Measurements from ENCODE around the gene TCOF1.
"Not testable (repeated sequence)": the region's sequence is repeated elsewhere in the genome, so short reads cannot be mapped to it uniquely, and the experiment has no call there.

TCOF1 gene

GRCh38 chr5:150407096-150407720 is 49.7 kb downstream of the TCOF1 start:
- no peaks in the 10 kb centered on the region for H3K9me3 ChIP-seq
- no peaks in the 10 kb centered on the region for H3K27me3 ChIP-seq
- no peak for TF ChIP-seq Cebpa-rat (IDR thresholded peaks at IDR 0.05)
- peaks cover 57% of the 10 kb centered on the region for H3K4me1 ChIP-seq
- peaks cover 82% of the 10 kb centered on the region for H3K36me3 ChIP-seq
- peak overlapping the region; percentile 99 for H3K27ac ChIP-seq
- H4K20me1 ChIP-seq = peaks cover 90% of the 10 kb centered on the region
- peak overlapping the region; percentile 11; the same call in 1 of the 2 replicates for H3K4me3 ChIP-seq
- H3K4me2 ChIP-seq = peak overlapping the region; percentile 90
- H3K9ac ChIP-seq = peak overlapping the region; percentile 96

GRCh38 chr5:150408231-150408943 is 50.9 kb downstream of the TCOF1 start:
- Histone ChIP-seq H3K4me1 (peaks cover 53% of the 10 kb centered on the region), H3K27ac (peak overlapping the region; percentile 99), H4K20me1 (peaks cover 81% of the 10 kb centered on the region), H3K36me3 (peaks cover 71% of the 10 kb centered on the region), H3K9ac (peak overlapping the region; percentile 96), H3K4me2 (peak overlapping the region; percentile 90), H3K9me3 (no peaks in the 10 kb centered on the region), H3K4me3 (peak overlapping the region; percentile 88), H3K27me3 (no peaks in the 10 kb centered on the region)
- no peak for TF ChIP-seq Cebpa-rat (IDR thresholded peaks at IDR 0.05)

GRCh38 chr5:150409638-150410523 is 52.4 kb downstream of the TCOF1 start:
- Histone ChIP-seq H3K4me1 (peaks cover 66% of the 10 kb centered on the region), H3K9me3 (no peaks in the 10 kb centered on the region), H3K4me2 (peak overlapping the region; percentile 90), H3K9ac (peak overlapping the region; percentile 96), H3K36me3 (peaks cover 56% of the 10 kb centered on the region), H3K27me3 (no peaks in the 10 kb centered on the region), H3K27ac (peak overlapping the region; percentile 99), H3K4me3 (peak overlapping the region; percentile 88), H4K20me1 (peaks cover 66% of the 10 kb centered on the region)
- no peak for TF ChIP-seq Cebpa-rat (IDR thresholded peaks at IDR 0.05)

- H3K9me3 ChIP-seq = no peaks in the 10 kb centered on the region
- H3K9ac ChIP-seq = peak overlapping the region; percentile 96
- peak overlapping the region; percentile 99 for H3K27ac ChIP-seq
- H3K4me2 ChIP-seq = peak overlapping the region; percentile 90
- peaks cover 58% of the 10 kb centered on the region for H4K20me1 ChIP-seq
- peaks cover 65% of the 10 kb centered on the region for H3K4me1 ChIP-seq
- H3K36me3 ChIP-seq = peaks cover 48% of the 10 kb centered on the region
- TF ChIP-seq Cebpa-rat (IDR thresholded peaks at IDR 0.05) = no peak
- no peaks in the 10 kb centered on the region for H3K27me3 ChIP-seq
- H3K4me3 ChIP-seq = peak overlapping the region; percentile 88
Measured at GRCh38 chr5:150410524-150411244, 53.2 kb downstream of the TCOF1 start.

DNA sequence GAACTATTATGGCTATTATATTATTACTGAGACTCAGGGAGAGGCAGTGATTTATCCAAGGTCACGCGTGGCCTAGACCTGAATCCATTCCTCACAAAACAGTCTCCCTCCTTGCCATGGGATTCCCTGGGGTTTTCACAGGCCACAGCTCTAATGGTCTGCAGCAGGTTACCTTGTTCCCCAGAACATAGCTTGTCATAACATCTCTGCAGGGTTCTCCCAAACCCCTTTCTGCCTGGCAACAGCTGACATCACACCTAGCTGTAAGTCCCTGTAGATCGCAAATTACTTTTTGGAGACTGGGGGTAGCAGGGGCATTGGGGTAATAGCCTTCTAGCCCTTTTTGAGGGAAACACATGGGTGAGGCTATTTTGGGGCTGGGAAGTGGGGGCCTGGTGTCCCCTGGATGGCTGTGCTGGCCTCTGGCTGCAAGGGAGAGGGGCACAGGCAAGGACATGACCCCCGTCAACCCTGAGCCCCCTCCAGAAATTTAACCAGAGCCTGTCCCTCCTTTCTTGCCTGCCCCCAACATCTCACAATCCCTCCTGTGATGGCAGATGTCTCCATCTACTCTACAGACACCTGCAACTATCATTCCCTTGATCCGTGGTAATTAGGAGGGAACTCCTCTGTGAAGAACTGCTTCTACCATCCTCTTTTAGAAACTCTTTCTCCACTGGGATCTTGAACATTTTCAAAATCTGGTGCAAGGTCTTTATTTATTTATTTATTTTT is 53.9 kb downstream of the TCOF1 start:
- Histone ChIP-seq H3K36me3 (peaks cover 40% of the 10 kb centered on the region), H3K27me3 (no peaks in the 10 kb centered on the region), H3K9me3 (no peaks in the 10 kb centered on the region), H4K20me1 (peaks cover 51% of the 10 kb centered on the region), H3K9ac (peak overlapping the region; percentile 96), H3K4me2 (peak overlapping the region; percentile 90), H3K4me1 (peaks cover 60% of the 10 kb centered on the region), H3K27ac (peak overlapping the region; percentile 99), H3K4me3 (peak overlapping the region; percentile 88)
- no peak for TF ChIP-seq Cebpa-rat (IDR thresholded peaks at IDR 0.05)

- TF ChIP-seq Cebpa-rat (IDR thresholded peaks at IDR 0.05) = no peak
- Histone ChIP-seq H3K9ac (peak within 1 kb of the TSS; percentile 96), H3K36me3 (peaks cover 29% of the 10 kb centered on the region), H3K4me3 (peak within 1 kb of the TSS; percentile 88), H3K27me3 (no peaks in the 10 kb centered on the region), H3K9me3 (no peaks in the 10 kb centered on the region), H3K4me2 (peak within 1 kb of the TSS; percentile 90), H3K4me1 (peaks cover 58% of the 10 kb centered on the region), H3K27ac (peak within 1 kb of the TSS; percentile 99), H4K20me1 (peaks cover 39% of the 10 kb centered on the region)
Measured at GRCh38 chr5:150412319-150413175, 55.0 kb downstream of the TCOF1 start, which contains the start of gene CD74. Gene CD74, minus strand, starts transcription at chr5:150412910. Its CDS starts 161 bp downstream, at chr5:150412749.

GRCh38 chr5:150413176-150413901 is 55.8 kb downstream of the TCOF1 start:
- peaks cover 31% of the 10 kb centered on the region for H4K20me1 ChIP-seq
- H3K9me3 ChIP-seq = no peaks in the 10 kb centered on the region
- H3K9ac ChIP-seq = peak overlapping the region; percentile 96
- peak overlapping the region; percentile 88 for H3K4me3 ChIP-seq
- peak overlapping the region; percentile 99 for H3K27ac ChIP-seq
- peaks cover 21% of the 10 kb centered on the region for H3K36me3 ChIP-seq
- peak overlapping the region; percentile 90 for H3K4me2 ChIP-seq
- H3K27me3 ChIP-seq = no peaks in the 10 kb centered on the region
- TF ChIP-seq Cebpa-rat (IDR thresholded peaks at IDR 0.05) = no peak
- H3K4me1 ChIP-seq = peaks cover 50% of the 10 kb centered on the region

GRCh38 chr5:150413902-150414790 is 56.6 kb downstream of the TCOF1 start:
- peaks cover 45% of the 10 kb centered on the region for H3K4me1 ChIP-seq
- not testable (repeated sequence) for H3K9me3 ChIP-seq, H3K27me3 ChIP-seq
- peak overlapping the region; percentile 90 for H3K4me2 ChIP-seq
- peaks cover 13% of the 10 kb centered on the region for H3K36me3 ChIP-seq
- peak overlapping the region; percentile 96 for H3K9ac ChIP-seq
- H3K4me3 ChIP-seq = peak overlapping the region; percentile 88; the same call in 1 of the 2 replicates
- peaks cover 23% of the 10 kb centered on the region for H4K20me1 ChIP-seq
- H3K27ac ChIP-seq = peak overlapping the region; percentile 99

All from BLaER1 (cell line).